Breast epithelium (tissue), 3 donors: ENCODE data around the gene CLNK.

ENCODE experiments used
- POLR2A ChIP-seq: fragments of 450-650 bp; IDR thresholded peaks from one replicate; pipeline ENCODE4 v1.6.1; 2016; ENCODE audit warnings: antibody characterized with exemption, mild to moderate bottlenecking, moderate library complexity
- TF ChIP-seq, protein P1 (sequence below), 3 donors: fragments of 450-650 bp; IDR thresholded peaks; one replicate each; pipeline ENCODE4 v1.5.1; 2016 to 2017; ENCODE audit warnings: antibody characterized with exemption in 3 of 3, mild to moderate bottlenecking in 3 of 3, moderate library complexity in 3 of 3

DNA sequence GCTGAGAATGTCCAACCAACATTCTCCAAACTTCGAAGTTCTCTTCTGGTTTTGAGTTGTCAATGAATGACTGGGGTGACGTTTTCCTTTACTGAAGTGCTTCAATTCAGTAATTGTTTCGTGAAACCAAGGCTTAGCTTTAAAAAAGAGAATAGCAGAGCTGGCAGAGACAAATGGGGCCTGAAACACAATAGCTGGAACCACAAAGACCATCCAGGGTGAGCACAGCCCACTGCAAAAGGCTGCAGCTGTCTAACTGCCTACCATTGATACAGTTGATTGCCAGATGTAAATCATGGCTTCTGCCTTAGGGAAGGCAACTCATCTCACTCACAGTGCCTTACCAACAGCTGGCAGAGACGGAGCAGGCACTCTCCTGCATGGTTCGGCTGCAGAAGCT lies 148.7 kb downstream of the CLNK start:
- TF ChIP-seq, protein P1, sequence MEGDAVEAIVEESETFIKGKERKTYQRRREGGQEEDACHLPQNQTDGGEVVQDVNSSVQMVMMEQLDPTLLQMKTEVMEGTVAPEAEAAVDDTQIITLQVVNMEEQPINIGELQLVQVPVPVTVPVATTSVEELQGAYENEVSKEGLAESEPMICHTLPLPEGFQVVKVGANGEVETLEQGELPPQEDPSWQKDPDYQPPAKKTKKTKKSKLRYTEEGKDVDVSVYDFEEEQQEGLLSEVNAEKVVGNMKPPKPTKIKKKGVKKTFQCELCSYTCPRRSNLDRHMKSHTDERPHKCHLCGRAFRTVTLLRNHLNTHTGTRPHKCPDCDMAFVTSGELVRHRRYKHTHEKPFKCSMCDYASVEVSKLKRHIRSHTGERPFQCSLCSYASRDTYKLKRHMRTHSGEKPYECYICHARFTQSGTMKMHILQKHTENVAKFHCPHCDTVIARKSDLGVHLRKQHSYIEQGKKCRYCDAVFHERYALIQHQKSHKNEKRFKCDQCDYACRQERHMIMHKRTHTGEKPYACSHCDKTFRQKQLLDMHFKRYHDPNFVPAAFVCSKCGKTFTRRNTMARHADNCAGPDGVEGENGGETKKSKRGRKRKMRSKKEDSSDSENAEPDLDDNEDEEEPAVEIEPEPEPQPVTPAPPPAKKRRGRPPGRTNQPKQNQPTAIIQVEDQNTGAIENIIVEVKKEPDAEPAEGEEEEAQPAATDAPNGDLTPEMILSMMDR (IDR thresholded peaks at IDR 0.05) = no peak
- no peak for TF ChIP-seq POLR2A
